Measurements from ENCODE around the gene ZNF282. TPM values are rescaled to one million over a fixed set of nuclear protein-coding genes. Genes with fewer than 3 reads are reported as not detected.

The ZNF282 gene
- total RNA-seq, 3 donors from 2014 or later = 22.0 to 32.4 (median 28.1) TPM

DNA sequence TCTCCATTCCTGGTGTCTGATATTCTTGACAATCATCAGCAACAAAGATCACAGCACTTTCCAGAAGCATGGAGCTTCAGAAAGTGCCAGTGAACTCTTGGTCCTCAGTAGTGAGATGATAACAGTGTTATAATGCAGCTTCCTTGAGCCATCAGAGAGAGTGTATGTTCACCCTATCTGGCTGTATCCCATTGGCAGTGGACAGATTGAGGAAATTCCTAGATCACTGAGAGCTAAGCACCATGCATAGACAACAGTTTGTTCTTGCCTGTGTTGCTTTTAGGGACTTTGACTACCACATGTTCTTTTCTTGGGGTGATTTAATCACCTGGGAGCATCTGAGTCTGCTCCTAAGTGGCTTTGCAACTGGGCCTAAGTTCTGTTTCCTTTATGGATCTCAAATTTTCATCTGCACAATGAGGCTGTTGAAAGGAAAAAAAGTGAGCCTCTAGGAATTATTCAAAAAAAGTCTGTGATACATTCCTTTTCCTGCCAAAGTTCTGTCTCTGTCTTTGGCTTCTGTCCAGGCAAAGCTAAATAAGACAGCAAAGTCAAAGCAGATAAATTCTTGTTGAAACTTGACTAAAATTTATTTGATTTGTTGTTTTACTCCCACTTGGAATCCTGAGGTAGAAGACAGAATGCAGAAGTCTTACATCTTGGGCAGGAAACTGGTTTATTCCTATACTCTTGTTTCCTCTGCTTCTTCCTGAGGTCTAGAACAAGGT lies 14.5 kb upstream of the ZNF282 start:
- intact Hi-C loops (cut with DNase I, micrococcal nuclease) = no loop called here
- no peak overlapping the region for H3K4me3 ChIP-seq
- ATAC-seq = no peak
- TF ChIP-seq, protein P1, sequence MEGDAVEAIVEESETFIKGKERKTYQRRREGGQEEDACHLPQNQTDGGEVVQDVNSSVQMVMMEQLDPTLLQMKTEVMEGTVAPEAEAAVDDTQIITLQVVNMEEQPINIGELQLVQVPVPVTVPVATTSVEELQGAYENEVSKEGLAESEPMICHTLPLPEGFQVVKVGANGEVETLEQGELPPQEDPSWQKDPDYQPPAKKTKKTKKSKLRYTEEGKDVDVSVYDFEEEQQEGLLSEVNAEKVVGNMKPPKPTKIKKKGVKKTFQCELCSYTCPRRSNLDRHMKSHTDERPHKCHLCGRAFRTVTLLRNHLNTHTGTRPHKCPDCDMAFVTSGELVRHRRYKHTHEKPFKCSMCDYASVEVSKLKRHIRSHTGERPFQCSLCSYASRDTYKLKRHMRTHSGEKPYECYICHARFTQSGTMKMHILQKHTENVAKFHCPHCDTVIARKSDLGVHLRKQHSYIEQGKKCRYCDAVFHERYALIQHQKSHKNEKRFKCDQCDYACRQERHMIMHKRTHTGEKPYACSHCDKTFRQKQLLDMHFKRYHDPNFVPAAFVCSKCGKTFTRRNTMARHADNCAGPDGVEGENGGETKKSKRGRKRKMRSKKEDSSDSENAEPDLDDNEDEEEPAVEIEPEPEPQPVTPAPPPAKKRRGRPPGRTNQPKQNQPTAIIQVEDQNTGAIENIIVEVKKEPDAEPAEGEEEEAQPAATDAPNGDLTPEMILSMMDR (IDR thresholded peaks at IDR 0.05) = no peak
- no peaks in the 10 kb centered on the region for H3K36me3 ChIP-seq (ENCODE audit: low read depth)
- H3K9me3 ChIP-seq = no peaks in the 10 kb centered on the region
- H3K4me1 ChIP-seq (ENCODE audit: low read depth) = no peaks in the 10 kb centered on the region
- DNase-seq = no peak

DNA sequence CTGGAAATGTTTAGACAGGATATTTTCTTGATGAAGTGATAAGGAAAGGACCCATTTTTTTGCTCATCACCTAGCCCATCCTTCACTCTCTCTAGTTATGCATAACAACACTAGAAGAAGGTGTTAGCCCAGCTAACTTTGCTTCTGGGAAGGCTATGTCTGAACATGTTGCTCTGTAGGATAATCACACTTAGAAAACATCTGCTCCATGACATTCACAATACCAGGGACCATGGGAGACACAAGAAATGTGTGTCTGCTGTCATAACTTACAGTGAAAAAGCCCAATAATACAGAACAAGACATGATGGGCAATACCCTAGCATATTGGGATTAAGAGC lies 13.9 kb upstream of the ZNF282 start:
- TF ChIP-seq, protein P1 (IDR thresholded peaks at IDR 0.05) = no peak
- H3K36me3 ChIP-seq (ENCODE audit: low read depth) = no peaks in the 10 kb centered on the region
- no peak overlapping the region for H3K4me3 ChIP-seq
- no peaks in the 10 kb centered on the region for H3K9me3 ChIP-seq
- DNase-seq = no peak
- no peak for ATAC-seq
- no peaks in the 10 kb centered on the region for H3K4me1 ChIP-seq (ENCODE audit: low read depth)
- intact Hi-C loops (cut with DNase I, micrococcal nuclease) = no loop called here

DNA sequence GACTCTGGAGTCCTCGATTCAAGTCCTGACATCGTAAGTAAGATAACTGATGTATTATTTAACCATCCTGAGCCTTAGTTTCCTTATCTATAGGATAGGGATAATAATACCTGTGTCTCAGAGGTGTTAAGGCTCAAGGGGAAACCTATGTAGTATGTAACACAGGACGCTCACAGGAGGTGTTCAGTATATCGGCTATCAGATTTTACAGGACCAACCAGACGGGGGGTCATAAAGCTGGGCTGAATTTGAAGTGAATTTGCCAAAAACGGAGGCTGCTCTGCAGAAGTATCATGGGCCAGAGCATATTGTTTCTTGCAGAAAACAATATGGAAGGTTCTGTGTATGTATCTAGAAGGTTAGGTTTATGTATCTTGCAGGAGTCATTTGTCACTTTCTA lies 11.1 kb upstream of the ZNF282 start:
- intact Hi-C loops (cut with DNase I, micrococcal nuclease) = no loop called here
- H3K36me3 ChIP-seq (ENCODE audit: low read depth) = no peaks in the 10 kb centered on the region
- TF ChIP-seq, protein P1 (IDR thresholded peaks at IDR 0.05) = no peak
- no peak overlapping the region for H3K4me3 ChIP-seq
- H3K9me3 ChIP-seq = no peaks in the 10 kb centered on the region
- no peak for ATAC-seq
- no peaks in the 10 kb centered on the region for H3K4me1 ChIP-seq (ENCODE audit: low read depth)
- no peak for DNase-seq

DNA sequence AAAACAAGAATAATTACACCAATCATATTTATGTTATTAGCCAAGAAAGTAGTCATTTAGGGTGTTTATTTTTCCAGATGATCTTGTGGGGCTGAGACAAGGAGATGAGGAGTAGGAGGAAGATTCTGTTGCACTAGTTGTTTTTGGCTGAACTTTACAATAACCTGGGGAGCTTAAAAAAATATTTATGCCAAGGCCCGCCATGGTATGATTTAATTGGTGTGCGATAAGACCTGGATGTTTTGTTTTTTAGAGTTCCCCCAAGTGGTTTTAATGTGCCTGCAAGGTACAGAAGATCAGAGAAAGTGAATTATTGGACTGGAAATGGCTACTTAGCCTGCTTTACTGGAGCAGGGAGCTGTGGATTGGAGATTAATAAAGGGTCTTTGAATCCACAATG lies 7.1 kb upstream of the ZNF282 start:
- intact Hi-C loops (cut with DNase I, micrococcal nuclease) = no loop called here
- DNase-seq (no peak), ATAC-seq (no peak)
- no peaks in the 10 kb centered on the region for H3K9me3 ChIP-seq
- H3K4me1 ChIP-seq (ENCODE audit: low read depth) = peaks cover 15% of the 10 kb centered on the region
- no peak overlapping the region for H3K4me3 ChIP-seq
- H3K36me3 ChIP-seq (ENCODE audit: low read depth) = no peaks in the 10 kb centered on the region
- TF ChIP-seq, protein P1 (IDR thresholded peaks at IDR 0.05) = no peak

DNA sequence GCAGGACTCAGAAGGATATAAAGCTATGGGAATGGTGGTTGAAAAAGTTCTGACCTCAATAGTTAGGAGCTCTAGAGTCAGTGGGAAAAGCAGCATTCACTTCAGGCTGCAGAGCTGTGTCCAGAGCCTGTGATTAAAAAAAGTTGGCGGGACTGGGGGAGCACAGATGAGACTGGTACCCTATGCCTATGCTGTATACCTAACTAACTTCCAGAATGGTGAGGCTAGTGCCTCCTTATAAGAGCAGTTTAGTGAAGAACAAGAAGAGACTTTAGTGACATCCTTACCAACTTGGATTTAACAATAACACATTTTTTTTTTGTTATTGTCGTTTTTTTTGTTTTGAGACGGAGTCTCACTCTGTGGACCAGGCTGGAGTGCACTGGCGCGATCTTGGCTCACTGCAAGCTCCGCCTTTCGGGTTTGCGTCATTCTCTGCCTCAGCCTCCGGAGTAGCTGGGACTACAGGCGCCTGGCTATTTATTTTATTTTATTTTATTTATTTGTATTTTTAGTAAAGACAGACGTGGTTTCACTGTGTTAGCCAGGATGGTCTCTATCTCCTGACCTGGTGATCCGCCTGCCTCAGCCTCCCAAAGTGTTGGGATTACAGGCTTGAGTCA lies 6.6 kb upstream of the ZNF282 start:
- no peak for DNase-seq
- TF ChIP-seq, protein P1 (IDR thresholded peaks at IDR 0.05) = no peak
- Histone ChIP-seq H3K4me3 (no peak overlapping the region), H3K36me3 (ENCODE audit: low read depth) (no peaks in the 10 kb centered on the region), H3K9me3 (no peaks in the 10 kb centered on the region), H3K4me1 (ENCODE audit: low read depth) (peaks cover 15% of the 10 kb centered on the region)
- intact Hi-C loops (cut with DNase I, micrococcal nuclease) = no loop called here
- no peak for ATAC-seq

Data from mucosa of descending colon (tissue), 3 donors.